NCI-H2107 treated with DMSO at 0.1 percent for 48 hours (cell line): Measurements from ENCODE around the gene PTEN.

ENCODE experiments used
- DNase-seq: peaks from one replicate; lab custom pipeline; 2025; ENCODE audit not compliant: unreplicated experiment; lab: John Stamatoyannopoulos, UW

Gene PTEN

DNA sequence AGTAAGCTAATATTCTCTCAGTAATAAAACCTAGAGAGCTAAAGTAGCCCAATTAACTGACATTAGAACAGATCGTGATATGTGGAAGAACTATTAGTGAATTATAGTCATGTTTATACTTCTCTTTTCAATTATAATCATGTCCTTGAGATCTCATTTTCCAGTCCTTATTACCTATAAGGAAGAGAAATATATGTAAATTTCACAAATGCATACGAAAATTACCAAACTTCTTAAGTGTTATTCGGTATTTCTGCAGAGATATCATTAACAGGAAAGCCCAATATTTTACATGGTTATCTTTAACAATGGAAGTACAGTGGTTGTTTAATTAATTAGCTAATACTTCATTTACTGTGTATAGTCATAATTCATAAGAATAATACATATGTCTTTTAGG is 110.7 kb downstream of the PTEN start:
- no peak for DNase-seq

- no peak for DNase-seq
These were observed 111.3 kb downstream of the PTEN start for GRCh38 chr10:87974769-87975168.

GRCh38 chr10:87976101-87976743 is 112.8 kb downstream of the PTEN start:
- no peak for DNase-seq

GRCh38 chr10:87978166-87978565 is 114.7 kb downstream of the PTEN start:
- no peak for DNase-seq

DNA sequence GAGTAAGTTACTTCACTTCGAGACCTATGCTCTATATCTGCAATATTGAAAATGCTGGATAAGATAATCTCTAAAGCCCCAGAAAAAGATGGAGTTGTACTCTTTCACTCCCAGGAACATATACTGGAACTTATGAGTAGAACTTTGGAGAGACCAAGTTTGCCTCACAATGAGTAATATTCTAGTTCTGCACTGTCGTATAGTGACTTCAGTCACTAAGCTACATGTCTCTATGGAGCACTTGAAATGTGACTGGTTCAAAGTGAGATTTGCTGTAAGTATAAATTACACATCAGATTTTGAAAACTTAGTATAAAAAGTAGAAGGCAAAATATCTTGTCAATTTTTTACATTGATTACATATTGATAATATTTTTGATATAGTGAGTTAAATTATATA is 116.4 kb downstream of the PTEN start:
- DNase-seq: no peak

GRCh38 chr10:87983716-87984115 is 120.3 kb downstream of the PTEN start:
- no peak for DNase-seq

- no peak for DNase-seq
These were observed 123.8 kb downstream of the PTEN start for GRCh38 chr10:87987206-87987605.

GRCh38 chr10:87991946-87992345 is 128.5 kb downstream of the PTEN start:
- no peak for DNase-seq

GRCh38 chr10:88004451-88004850 is 141.0 kb downstream of the PTEN start:
- no peak for DNase-seq

DNA sequence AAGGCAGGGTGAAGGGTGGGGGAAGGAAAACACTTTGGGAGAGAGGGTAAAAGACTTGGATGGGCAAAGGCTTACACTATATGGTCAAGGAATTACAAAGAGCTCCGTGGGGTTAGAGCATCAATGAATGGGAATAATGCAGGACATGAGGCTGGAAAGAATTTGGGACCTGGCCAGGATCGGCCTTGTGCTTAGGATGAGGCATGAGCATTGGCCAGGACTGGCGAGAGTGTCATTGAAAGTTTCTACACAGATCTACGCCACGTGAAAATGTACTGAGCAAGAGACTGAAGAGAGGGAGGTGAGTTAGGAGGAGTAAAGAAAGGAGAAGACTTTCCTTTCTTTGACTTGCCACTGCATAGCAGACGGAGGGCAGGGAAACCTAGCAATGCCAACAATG is 142.8 kb downstream of the PTEN start:
- DNase-seq: no peak

DNA sequence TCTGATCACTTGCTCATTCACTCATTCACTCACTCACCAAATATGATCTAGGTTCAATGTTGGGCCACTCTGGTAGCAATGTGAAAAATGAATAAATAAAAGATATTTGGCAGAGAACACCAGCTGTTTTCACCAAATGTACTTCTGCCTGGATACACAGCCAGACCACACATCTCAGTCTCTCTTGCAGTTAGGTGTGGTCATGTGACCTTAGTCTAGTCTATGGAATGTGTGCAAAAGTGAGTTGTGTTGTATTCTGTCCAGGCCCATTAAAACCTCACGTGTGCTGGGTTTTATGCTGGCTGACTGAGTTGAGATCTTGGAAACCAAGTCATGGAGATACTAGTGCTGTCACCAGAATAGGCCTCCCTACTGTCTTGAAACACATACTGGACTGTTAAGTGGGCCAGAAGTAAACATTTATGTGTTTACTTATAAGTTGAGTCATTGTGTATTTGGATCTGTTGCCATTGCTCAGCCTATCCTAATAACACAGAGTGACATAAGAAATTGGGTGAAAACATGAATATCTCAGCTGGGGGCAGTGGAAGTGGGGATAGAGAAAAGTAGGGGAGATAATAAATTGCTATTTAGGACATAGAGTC is 145.5 kb downstream of the PTEN start:
- no peak for DNase-seq

GRCh38 chr10:88012641-88013040 is 149.2 kb downstream of the PTEN start:
- DNase-seq: no peak

- DNase-seq: no peak
These were observed 154.4 kb downstream of the PTEN start for GRCh38 chr10:88017781-88018180.

- no peak for DNase-seq
These were observed 156.3 kb downstream of the PTEN start for GRCh38 chr10:88019753-88020152.
